ENCODE results near the gene SPG11.
A peak's percentile ranks its signal among the peaks of the same experiment; 100 is the strongest.
"Not testable (repeated sequence)": the region's sequence is repeated elsewhere in the genome, so short reads cannot be mapped to it uniquely, and the experiment has no call there.

SPG11 gene

DNA sequence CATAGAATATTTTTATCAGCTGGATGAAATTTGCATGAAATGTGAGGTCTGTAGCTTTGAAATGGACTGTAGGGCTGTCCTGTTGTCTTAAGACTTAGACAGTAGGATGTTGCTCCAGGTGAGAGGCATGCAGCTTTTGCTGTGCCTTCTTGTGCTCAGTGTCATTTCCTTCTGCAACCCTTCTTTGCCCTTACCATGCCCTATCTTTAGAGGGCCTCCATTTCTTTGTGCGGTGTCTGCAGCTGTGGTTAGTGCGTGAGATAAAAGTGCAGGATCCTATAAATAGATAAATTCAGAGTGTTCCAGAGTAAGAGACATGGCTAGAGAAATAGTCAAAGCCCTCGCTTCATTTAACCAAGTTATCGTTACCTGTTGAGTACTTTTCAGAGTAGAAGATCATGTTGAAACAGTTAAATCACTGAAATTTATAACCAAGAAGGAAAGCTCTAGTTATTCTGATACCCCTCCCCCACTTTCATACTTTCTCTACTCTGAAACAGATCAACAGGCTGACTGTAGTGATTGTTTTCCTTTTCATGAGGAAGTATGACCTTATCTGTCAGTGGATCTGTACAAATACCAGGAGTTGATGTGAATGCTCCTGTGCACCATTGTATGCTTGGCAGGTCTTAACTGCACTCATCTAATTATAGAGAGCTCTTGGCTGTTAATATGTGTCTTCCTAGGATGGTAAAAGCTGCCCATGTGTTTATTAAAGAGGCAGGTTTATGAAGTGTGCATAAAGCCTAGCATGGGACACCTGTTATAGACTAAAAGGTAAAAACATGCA is 108.3 kb downstream of the SPG11 start:
- DNase-seq: no peak

DNA sequence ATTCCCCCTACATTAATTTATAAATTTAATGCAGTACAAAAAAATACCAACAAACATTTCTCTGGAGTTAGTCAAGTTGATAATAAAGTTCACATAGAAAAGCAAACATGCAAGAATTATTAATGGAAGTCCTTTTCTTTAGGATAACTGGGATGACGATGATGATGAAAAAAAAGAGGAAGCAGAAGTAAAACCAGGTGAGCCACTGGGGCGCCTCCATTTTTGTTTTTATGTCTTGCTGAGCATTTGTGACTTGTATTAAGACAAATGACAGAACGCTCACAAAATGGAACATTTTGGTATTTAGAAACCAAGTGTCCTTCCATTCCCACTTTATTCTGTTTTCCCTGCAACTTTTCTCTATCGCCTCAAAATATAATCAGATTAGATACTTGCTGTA is 112.7 kb downstream of the SPG11 start:
- DNase-seq: no peak

DNA sequence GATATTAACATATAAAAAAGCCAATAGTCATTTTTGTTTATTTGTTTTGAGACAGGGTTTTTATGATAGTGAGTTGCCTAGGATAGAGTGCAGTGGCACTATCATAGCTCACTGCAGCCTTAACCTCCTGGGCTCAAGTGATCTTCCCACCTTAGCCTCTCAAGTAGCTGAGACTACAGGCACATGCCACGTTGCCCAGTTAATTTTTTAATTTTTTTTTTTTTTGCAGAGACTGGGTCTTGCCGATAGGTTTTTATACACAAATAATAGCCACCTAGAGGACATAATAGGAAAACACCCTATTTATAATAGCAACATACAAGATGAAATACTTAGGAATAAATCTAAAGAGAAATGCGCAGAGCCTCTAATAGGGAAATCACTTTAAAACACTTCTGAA is 113.2 kb downstream of the SPG11 start:
- peak; percentile 46 for DNase-seq

- not testable (repeated sequence) for DNase-seq
Measured at GRCh38 chr15:44549152-44549551, 114.3 kb downstream of the SPG11 start.

GRCh38 chr15:44545913-44546802 is 117.3 kb downstream of the SPG11 start:
- DNase-seq: peak; percentile 77

DNA sequence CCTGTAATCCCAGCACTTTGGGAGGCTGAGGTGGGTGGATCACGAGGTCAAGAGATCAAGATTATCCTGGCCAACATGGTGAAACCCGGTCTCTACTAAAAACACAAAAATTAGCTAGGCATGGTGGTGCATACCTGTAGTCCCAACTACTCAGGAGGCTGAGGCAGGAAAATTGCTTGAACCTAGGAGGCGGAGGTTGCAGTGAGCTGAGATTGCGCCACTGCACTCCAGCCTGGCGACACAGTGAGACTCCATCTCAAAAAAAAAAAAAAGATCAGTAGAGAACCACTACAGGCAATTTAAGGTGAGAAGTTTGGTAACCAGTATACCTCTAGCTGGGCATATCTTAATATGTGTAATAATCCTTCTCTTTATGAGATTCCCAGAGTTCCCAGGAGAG is 118.7 kb downstream of the SPG11 start:
- DNase-seq: not testable (repeated sequence)

DNA sequence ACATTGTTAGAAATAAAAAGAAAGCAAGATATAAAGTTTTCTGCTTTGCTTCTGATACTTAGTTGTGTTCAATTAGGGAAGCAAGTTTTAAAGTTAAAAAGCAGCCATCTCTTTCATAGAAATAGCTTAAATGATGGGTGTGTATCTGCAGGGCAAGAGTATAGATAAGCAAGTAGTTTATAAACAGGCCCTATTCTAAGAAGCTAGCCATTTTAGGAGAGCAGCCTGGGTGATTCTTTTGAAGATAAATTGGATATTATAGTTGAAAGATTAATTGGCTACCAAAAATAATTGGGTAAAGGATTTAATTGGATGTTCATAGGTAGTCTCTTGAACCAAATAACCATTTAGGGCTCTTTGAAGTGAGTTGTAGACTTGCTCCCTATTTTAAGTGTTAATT is 120.9 kb downstream of the SPG11 start:
- no peak for DNase-seq

DNA sequence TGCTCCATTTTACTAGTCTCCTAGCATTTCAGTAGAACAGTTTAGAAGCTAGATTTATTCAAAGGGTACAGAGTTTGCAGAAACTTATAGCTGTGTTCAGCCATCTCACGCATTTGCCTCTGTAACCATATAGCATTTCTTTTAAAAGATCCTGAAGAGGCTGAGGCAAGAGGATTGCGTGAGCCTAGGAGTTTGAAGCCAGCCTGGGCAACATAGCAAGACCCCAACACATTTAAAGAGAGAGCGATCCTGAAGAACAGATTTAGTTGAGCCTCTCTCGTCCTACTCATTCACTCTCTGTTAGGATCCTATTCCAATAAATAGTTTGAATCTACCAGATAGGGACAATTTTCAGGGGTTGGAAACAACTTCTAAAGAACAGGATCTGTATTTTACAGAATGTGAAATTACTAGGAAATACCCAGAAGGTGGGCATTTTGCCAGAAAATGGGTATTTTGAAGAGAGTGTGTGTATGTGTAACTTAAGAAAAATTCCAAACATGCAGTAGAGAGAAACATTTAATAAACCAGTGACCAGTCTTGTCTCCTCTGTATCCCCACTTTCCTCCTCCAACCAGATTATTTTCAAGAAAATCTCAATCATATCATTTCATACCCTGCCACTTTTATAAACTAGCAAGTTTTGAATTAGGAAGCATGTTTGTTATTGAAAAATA is 122.0 kb downstream of the SPG11 start:
- DNase-seq: no peak

- DNase-seq: peak; percentile 21
Measured at GRCh38 chr15:44537735-44538240, 125.7 kb downstream of the SPG11 start.

DNA sequence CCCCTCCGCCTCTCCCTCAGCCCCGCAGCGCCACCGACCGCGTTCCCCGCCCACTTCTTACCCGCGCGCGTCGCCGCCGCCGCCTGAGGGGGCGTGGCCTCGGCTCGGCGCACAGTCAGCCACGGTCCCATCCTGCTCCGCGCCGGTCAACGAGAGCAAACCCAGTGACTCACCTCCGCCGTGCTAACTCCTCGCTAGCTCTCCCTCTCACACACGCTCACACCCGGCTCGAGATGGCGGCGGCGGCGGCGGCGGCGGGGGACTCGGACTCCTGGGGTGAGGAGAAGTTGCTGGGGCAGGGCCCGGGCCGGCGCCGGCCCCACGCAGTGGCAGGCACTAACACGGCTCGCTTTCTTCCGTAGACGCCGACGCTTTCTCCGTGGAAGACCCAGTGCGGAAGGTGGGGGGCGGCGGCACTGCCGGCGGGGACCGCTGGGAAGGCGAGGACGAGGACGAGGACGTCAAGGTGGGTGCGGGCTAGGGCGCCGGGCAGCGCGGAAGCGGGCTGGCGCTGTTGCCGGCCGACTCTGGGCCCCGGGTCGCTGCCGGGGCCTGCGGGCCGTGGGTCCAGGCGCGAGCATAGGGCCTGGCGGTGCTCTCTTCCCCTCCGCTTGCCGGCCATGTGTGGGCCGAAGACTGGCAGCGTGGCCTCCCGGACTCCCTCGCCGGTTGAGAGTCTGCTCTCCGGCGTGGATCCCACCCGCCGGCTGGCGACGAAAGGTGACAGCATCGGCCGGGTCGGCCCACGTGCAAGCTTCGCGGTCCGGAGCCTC is 126.3 kb downstream of the SPG11 start, which contains the start of gene EIF3J:
EIF3J (plus strand) TSS at position 186 of the 773 bp plus-strand sequence; CDS start at position 234, 48 bp downstream.
- peak; percentile 96 for DNase-seq

- peak; percentile 91 for DNase-seq
Measured at GRCh38 chr15:44536302-44536961, 127.0 kb downstream of the SPG11 start.

DNA sequence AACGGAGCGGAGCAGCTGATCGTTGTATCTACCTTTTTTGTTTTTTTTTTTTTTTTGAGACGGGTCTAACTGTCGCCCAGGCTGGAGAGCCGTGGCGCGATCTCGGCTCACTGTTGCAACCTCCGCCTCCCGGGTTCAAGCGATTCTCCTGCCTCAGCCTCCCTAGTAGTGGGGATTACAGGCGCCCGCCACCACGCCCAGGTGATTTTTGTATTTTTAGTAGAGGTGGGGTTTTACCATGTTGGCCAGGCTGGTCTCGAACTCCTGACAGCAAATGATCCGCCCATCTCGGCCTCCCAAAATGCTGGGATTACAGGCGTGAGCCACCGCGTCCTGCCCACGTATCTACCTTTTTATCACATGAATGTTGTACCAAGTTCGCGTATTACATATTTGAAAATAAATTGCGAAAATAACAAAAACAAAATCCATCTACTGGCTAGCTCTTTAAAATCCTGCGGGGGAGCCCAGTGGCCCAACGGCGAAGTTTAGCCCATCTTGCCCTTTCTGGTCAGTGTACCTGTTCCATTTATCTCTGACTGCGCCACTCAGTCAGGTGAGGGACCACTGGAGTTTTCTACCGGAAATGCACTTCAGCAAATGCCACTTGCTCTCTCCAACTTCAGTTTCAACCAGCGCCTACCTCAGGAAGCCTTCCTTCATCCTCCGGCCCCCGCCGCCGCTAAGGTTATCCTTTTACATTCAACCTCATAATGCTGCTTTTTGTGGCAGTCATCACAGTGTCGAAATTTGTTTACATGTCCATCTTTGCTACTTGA is 127.8 kb downstream of the SPG11 start:
- peak; percentile 13 for DNase-seq

- no peak for DNase-seq
Measured at GRCh38 chr15:44535092-44535491, 128.4 kb downstream of the SPG11 start.

GRCh38 chr15:44532689-44533088 is 130.8 kb downstream of the SPG11 start:
- no peak for DNase-seq

DNA sequence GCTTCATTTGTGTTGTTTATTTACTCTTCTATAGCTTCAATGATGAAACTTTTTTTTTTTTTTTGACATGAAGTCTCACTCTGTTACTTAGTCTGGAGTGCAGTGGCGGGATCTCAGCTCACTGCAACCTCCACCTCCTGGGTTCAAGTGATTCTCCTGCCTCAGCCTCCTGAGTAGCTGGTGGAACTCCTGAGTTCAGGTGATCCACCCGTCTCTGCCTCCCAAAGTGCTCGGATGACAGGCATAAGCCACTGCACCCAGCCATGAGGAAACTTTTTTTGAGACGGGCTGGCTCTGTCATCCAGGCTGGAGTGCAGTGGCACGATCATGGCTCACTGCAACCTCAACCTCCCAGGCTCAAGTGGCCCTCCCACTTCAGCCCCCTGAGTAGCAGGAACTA is 131.2 kb downstream of the SPG11 start:
- not testable (repeated sequence) for DNase-seq

GRCh38 chr15:44530653-44531052 is 132.8 kb downstream of the SPG11 start:
- DNase-seq: no peak

- DNase-seq: no peak
Measured at GRCh38 chr15:44529864-44530604, 133.4 kb downstream of the SPG11 start.

DNA sequence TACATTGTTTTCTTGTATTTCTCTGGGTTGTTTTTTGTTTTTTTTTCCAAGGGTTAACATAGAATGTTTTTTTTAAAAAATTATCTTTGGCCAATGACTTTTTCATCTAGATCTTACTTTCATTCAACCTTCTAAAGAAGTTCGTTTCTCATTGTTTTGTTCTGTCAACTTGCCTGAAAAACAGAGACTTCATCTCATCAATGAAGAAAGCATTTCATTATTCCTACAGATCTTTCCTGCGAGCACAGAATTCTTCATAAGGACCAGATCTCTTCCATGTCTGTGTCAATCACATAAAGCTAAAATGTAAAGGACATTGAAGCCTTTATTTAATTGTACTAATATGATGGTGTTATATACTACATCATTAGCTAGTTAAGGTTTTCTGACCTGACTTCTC is 136.2 kb downstream of the SPG11 start:
- no peak for DNase-seq

DNA sequence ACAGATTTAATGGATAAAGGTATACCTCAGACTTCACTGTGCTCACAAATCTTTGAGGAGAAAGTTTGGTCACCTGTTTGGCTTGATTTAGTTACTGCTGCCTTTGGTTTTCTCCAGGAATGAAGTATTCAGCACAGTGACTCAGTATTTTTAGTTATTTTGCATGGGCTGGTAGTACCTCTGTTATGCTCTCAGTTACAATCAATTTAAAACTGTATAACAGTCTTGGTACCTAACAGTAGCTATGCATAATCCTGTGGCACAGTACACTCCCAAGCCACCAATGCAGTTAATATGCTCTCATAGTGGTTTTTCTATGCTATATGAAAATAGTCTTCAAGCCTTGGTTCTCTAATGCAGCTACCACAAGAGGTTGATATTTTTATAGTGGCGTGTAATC is 138.4 kb downstream of the SPG11 start:
- DNase-seq: no peak

DNA sequence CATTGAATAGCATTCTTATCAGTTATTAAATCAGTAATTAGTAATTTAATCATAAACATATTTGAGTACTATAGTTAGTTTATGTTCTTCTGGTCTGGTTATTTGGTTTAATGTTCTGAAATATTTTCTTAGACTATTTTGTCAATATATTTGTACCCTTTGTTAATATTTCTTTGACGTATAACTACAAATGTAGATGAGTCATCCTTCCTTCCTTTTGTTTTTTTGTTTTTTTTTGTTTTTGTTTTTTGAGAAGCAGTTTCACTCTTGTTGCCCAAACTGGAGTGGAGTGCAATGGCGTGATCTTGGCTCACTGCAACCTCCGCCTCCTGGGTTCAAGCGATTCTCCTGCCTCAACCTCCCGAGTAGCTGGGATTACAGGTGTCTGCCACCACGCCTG is 143.9 kb downstream of the SPG11 start:
- DNase-seq: no peak
